ENCODE measurements around the gene ZNF358.

DNA sequence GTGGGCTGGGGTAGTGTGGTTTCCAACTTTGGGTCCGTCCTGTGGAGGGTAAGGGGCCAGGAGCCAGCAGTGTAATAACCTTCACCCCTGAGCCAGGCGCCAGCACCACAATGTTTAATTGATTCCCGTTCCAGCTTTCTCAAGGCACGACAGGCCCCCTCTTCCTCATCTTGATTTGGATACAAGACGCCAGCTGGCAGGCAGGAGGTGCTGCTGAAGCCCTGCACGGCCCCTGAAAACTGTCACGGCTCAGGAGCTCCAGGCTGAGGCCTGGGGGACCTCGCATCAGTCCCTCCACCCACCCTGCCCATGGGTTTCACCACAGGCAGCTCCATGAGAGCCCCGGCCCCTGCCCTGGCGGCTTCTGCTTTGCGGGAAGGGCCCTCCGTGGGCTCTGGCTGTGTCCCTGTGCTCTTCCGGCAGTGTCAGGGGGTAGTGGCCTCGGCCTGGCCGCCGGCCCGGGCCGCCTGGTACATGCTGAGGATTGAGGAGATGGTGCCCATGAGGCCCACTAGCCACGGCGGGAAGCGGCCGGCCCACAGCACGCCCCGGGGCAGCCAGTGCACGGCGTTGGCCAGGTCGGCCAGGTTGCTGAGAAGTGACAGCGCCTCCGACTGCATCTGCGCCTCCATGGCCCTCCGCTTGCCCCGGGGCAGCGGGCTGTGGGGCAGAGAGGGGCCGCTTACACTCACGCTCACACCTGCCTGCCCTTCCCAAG is 39.0 kb upstream of the ZNF358 start:
- TF ChIP-seq, protein P1, sequence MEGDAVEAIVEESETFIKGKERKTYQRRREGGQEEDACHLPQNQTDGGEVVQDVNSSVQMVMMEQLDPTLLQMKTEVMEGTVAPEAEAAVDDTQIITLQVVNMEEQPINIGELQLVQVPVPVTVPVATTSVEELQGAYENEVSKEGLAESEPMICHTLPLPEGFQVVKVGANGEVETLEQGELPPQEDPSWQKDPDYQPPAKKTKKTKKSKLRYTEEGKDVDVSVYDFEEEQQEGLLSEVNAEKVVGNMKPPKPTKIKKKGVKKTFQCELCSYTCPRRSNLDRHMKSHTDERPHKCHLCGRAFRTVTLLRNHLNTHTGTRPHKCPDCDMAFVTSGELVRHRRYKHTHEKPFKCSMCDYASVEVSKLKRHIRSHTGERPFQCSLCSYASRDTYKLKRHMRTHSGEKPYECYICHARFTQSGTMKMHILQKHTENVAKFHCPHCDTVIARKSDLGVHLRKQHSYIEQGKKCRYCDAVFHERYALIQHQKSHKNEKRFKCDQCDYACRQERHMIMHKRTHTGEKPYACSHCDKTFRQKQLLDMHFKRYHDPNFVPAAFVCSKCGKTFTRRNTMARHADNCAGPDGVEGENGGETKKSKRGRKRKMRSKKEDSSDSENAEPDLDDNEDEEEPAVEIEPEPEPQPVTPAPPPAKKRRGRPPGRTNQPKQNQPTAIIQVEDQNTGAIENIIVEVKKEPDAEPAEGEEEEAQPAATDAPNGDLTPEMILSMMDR (IDR thresholded peaks at IDR 0.05): no peak
- TF ChIP-seq, protein P2, sequence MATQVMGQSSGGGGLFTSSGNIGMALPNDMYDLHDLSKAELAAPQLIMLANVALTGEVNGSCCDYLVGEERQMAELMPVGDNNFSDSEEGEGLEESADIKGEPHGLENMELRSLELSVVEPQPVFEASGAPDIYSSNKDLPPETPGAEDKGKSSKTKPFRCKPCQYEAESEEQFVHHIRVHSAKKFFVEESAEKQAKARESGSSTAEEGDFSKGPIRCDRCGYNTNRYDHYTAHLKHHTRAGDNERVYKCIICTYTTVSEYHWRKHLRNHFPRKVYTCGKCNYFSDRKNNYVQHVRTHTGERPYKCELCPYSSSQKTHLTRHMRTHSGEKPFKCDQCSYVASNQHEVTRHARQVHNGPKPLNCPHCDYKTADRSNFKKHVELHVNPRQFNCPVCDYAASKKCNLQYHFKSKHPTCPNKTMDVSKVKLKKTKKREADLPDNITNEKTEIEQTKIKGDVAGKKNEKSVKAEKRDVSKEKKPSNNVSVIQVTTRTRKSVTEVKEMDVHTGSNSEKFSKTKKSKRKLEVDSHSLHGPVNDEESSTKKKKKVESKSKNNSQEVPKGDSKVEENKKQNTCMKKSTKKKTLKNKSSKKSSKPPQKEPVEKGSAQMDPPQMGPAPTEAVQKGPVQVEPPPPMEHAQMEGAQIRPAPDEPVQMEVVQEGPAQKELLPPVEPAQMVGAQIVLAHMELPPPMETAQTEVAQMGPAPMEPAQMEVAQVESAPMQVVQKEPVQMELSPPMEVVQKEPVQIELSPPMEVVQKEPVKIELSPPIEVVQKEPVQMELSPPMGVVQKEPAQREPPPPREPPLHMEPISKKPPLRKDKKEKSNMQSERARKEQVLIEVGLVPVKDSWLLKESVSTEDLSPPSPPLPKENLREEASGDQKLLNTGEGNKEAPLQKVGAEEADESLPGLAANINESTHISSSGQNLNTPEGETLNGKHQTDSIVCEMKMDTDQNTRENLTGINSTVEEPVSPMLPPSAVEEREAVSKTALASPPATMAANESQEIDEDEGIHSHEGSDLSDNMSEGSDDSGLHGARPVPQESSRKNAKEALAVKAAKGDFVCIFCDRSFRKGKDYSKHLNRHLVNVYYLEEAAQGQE (IDR thresholded peaks at IDR 0.05; ENCODE audit: insufficient read depth in 1 of 2, low read depth in 2 of 2, low read length in 1 of 2): no peak

All from Panc1 (cell line).